Natural killer cell (primary cell): ENCODE measurements around the gene RAB40A. TPM values are rescaled to one million over a fixed set of nuclear protein-coding genes. Genes with fewer than 3 reads are reported as not detected.

Source experiments
- ATAC-seq, 3 donors: fragments of 150-1000 bp in 2 of 3; fragments of 200-7000 bp in 1 of 3; cut with Tn5 transposase; 1 replicate in 1 of 3; 2 replicates in 2 of 3; pipeline ENCODE4 v1.10.0; 2021; ENCODE audit warnings: mild to moderate bottlenecking in 2 of 3, moderate library complexity in 2 of 3
- DNase-seq, 2 donors: peaks; one replicate each; pipeline versions ENCODE4 v3.0.0 to v3.0.0-alpha.2; 2013 to 2021; ENCODE audit warnings: mixed read lengths in 1 of 2
- H3K27ac ChIP-seq: one replicate; pipeline ENCODE4 v1.5.1; 2013; ENCODE audit warnings: mild to moderate bottlenecking, low read length
- H3K27me3 ChIP-seq: one replicate; pipeline ENCODE4 v1.6.1; 2013; ENCODE audit warnings: low read length; ENCODE audit not compliant: control insufficient read depth, insufficient read depth
- H3K36me3 ChIP-seq: one replicate; pipeline ENCODE4 v1.6.1; 2013; ENCODE audit warnings: low read length; ENCODE audit not compliant: control insufficient read depth, insufficient read depth
- H3K4me1 ChIP-seq: one replicate; pipeline ENCODE4 v1.6.1; 2013; ENCODE audit warnings: low read length; ENCODE audit not compliant: control insufficient read depth, insufficient read depth
- H3K4me3 ChIP-seq: one replicate; pipeline ENCODE4 v1.5.1; 2013; ENCODE audit warnings: low read length
- H3K9me3 ChIP-seq: one replicate; pipeline ENCODE4 v1.6.1; 2013; ENCODE audit warnings: low read length; ENCODE audit not compliant: control insufficient read depth, insufficient read depth
- H3K27ac Mint-ChIP-seq, 2 donors: one replicate each; pipeline ENCODE4 v1.8.0; 2022; ENCODE audit warnings: mild to moderate bottlenecking in 2 of 2, mixed read lengths in 2 of 2, moderate library complexity in 1 of 2
- H3K27me3 Mint-ChIP-seq, 2 donors: one replicate each; pipeline ENCODE4 v1.8.0; 2022; ENCODE audit warnings: low read depth in 2 of 2, mixed read lengths in 2 of 2
- H3K36me3 Mint-ChIP-seq: one replicate; pipeline ENCODE4 v1.8.0; 2022; ENCODE audit warnings: mixed read lengths
- H3K4me1 Mint-ChIP-seq, 2 donors: one replicate each; pipeline ENCODE4 v1.8.0; 2022; ENCODE audit warnings: mixed read lengths in 2 of 2
- H3K4me3 Mint-ChIP-seq: one replicate; pipeline ENCODE4 v1.8.0; 2022; ENCODE audit warnings: mild to moderate bottlenecking, moderate library complexity, mixed read lengths
- H3K9me3 Mint-ChIP-seq, 2 donors: one replicate each; pipeline ENCODE4 v1.8.0; 2022; ENCODE audit warnings: mixed read lengths in 2 of 2
- WGBS: methylation state at CpG from one replicate; pipeline ENCODE4 v1.1.7; 2013; ENCODE audit warnings: missing lambda C conversion rate; ENCODE audit not compliant: insufficient coverage; 5-methylcytosine and 5-hydroxymethylcytosine counted together
- intact Hi-C: fragments of 100-400 bp; cut with micrococcal nuclease; formaldehyde crosslinking; loops from one replicate; pipeline ENCODE4 v1.14.2; 2022
- total RNA-seq, 4 donors: library from RNA; stranded (reverse); fragments of 120-200 nt in 1 of 4; gene quantifications; one replicate each; pipeline versions ENCODE4 v1.2.3 to v1.2.4, GENCODE V29; 2013 to 2022
- TF ChIP-seq, protein P1 (sequence below): fragments of 200-600 bp; IDR thresholded peaks from one replicate; pipeline ENCODE4 v1.8.0; 2022; ENCODE audit warnings: antibody characterized with exemption

Gene RAB40A, protein sequence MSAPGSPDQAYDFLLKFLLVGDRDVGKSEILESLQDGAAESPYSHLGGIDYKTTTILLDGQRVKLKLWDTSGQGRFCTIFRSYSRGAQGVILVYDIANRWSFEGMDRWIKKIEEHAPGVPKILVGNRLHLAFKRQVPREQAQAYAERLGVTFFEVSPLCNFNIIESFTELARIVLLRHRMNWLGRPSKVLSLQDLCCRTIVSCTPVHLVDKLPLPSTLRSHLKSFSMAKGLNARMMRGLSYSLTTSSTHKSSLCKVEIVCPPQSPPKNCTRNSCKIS
- not detected for total RNA-seq
- total RNA-seq (2013) = 0.05 TPM

GRCh38 chrX:103519389-103519788, at the start of gene RAB40A:
TSS of gene RAB40A (minus strand) at chrX:103519489. CDS start at chrX:103500756, 18,733 bp downstream.
- Mint-ChIP-seq H3K9me3 (no peaks in the 10 kb centered on the region), H3K4me1 (no peaks in the 10 kb centered on the region), H3K27ac (no peak within 1 kb of the TSS), H3K36me3 (no peaks in the 10 kb centered on the region), H3K4me3 (no peak within 1 kb of the TSS), H3K27me3 (peaks cover 0 to 11% of the 10 kb centered on the region in 2 donors)
- ATAC-seq = no peak
- Histone ChIP-seq H3K4me3 (no peak within 1 kb of the TSS), H3K9me3 (no peaks in the 10 kb centered on the region), H3K27ac (no peak within 1 kb of the TSS), H3K36me3 (no peaks in the 10 kb centered on the region), H3K4me1 (no peaks in the 10 kb centered on the region), H3K27me3 (no peaks in the 10 kb centered on the region)
- DNase-seq = no peak
- WGBS = no CpG with 5 or more reads among the region's 2 CpGs
- intact Hi-C loops = no loop called here
- TF ChIP-seq, protein P1, sequence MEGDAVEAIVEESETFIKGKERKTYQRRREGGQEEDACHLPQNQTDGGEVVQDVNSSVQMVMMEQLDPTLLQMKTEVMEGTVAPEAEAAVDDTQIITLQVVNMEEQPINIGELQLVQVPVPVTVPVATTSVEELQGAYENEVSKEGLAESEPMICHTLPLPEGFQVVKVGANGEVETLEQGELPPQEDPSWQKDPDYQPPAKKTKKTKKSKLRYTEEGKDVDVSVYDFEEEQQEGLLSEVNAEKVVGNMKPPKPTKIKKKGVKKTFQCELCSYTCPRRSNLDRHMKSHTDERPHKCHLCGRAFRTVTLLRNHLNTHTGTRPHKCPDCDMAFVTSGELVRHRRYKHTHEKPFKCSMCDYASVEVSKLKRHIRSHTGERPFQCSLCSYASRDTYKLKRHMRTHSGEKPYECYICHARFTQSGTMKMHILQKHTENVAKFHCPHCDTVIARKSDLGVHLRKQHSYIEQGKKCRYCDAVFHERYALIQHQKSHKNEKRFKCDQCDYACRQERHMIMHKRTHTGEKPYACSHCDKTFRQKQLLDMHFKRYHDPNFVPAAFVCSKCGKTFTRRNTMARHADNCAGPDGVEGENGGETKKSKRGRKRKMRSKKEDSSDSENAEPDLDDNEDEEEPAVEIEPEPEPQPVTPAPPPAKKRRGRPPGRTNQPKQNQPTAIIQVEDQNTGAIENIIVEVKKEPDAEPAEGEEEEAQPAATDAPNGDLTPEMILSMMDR = no peak

DNA sequence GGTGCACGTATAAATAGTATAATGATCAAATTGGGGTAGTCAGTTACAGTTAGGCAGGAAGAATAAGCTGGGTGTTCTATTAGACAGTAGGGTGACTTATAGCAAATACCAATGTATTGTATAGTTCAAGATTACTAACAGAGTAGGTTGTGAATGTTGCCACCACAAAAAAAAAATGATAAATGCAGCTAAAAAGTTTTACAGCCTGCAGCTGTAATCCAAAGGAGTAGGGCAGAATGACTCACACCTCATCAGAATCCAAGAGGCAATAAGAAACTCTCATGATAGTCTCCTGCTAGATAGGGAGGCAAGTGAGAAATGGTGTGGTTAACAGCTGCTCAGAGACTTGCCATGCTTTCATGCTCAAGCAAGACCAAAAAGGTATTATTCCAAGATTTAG, 46.5 kb upstream of the RAB40A start:
- peaks cover 4 to 24% of the 10 kb centered on the region in 2 donors for H3K27me3 Mint-ChIP-seq

GRCh38 chrX:103565197-103565596, 45.9 kb upstream of the RAB40A start:
- peaks cover 7 to 24% of the 10 kb centered on the region in 2 donors for H3K27me3 Mint-ChIP-seq
- Histone ChIP-seq H3K27ac (no peak overlapping the region), H3K4me3 (no peak overlapping the region), H3K27me3 (no peaks in the 10 kb centered on the region), H3K36me3 (no peaks in the 10 kb centered on the region), H3K4me1 (no peaks in the 10 kb centered on the region), H3K9me3 (no peaks in the 10 kb centered on the region)
- no peak overlapping the region for H3K27ac Mint-ChIP-seq
- WGBS = 82% methylated on average over 2 of the region's 4 CpGs
- no peaks in the 10 kb centered on the region for H3K4me1 Mint-ChIP-seq
- no peak overlapping the region for H3K4me3 Mint-ChIP-seq
- TF ChIP-seq, protein P1 = no peak
- H3K36me3 Mint-ChIP-seq = no peaks in the 10 kb centered on the region
- intact Hi-C loops = no loop called here
- H3K9me3 Mint-ChIP-seq = no peaks in the 10 kb centered on the region
- ATAC-seq (no peak), DNase-seq (no peak)

More for the DNA sequence above, 46.5 kb upstream of the RAB40A start:
- Histone ChIP-seq H3K27me3 (no peaks in the 10 kb centered on the region), H3K4me3 (no peak overlapping the region), H3K27ac (no peak overlapping the region), H3K36me3 (no peaks in the 10 kb centered on the region), H3K4me1 (no peaks in the 10 kb centered on the region), H3K9me3 (no peaks in the 10 kb centered on the region)
- no peaks in the 10 kb centered on the region for H3K36me3 Mint-ChIP-seq
- no peaks in the 10 kb centered on the region for H3K9me3 Mint-ChIP-seq
- H3K4me3 Mint-ChIP-seq = no peak overlapping the region
- no peak overlapping the region for H3K27ac Mint-ChIP-seq
- intact Hi-C loops = no loop called here
- H3K4me1 Mint-ChIP-seq = no peaks in the 10 kb centered on the region
- no CpG with 5 or more reads among the region's 1 CpG for WGBS
- TF ChIP-seq, protein P1 = no peak
- ATAC-seq (no peak), DNase-seq (no peak)

GRCh38 chrX:103562801-103563200, 43.5 kb upstream of the RAB40A start:
- TF ChIP-seq, protein P1 = no peak
- 88% methylated on average over 2 of the region's 2 CpGs for WGBS
- no peak for ATAC-seq

More at GRCh38 chrX:103562801-103563200, 43.5 kb upstream of the RAB40A start:
- Mint-ChIP-seq H3K36me3 (no peaks in the 10 kb centered on the region), H3K27ac (no peak overlapping the region), H3K4me1 (no peaks in the 10 kb centered on the region), H3K27me3 (peaks cover 8 to 18% of the 10 kb centered on the region in 2 donors), H3K4me3 (no peak overlapping the region), H3K9me3 (no peaks in the 10 kb centered on the region)
- Histone ChIP-seq H3K27me3 (no peaks in the 10 kb centered on the region), H3K9me3 (no peaks in the 10 kb centered on the region), H3K4me3 (no peak overlapping the region), H3K27ac (no peak overlapping the region), H3K36me3 (no peaks in the 10 kb centered on the region), H3K4me1 (no peaks in the 10 kb centered on the region)
- no peak for DNase-seq
- intact Hi-C loops = no loop called here
